HG03108 (cell line): ENCODE measurements around the gene CCDC88C.

Experiments used
- ATAC-seq: cut with Tn5 transposase; IDR thresholded peaks from one replicate; pipeline ENCODE4 v1.9.1; 2021; ENCODE audit warnings: moderate library complexity; ENCODE audit not compliant: unreplicated experiment

Gene CCDC88C

GRCh38 chr14:91397965-91398591, 19.5 kb downstream of the CCDC88C start:
- no peak for ATAC-seq

GRCh38 chr14:91396959-91397815, 20.4 kb downstream of the CCDC88C start:
- peak; percentile 80 for ATAC-seq

GRCh38 chr14:91396013-91396660, 21.5 kb downstream of the CCDC88C start:
- no peak for ATAC-seq

- ATAC-seq: no peak
These were observed 22.2 kb downstream of the CCDC88C start for GRCh38 chr14:91395466-91395865.

- ATAC-seq: no peak
These were observed 23.2 kb downstream of the CCDC88C start for GRCh38 chr14:91394105-91395081.

GRCh38 chr14:91392623-91393303, 24.9 kb downstream of the CCDC88C start:
- no peak for ATAC-seq

GRCh38 chr14:91390165-91390778, 27.3 kb downstream of the CCDC88C start:
- no peak for ATAC-seq

GRCh38 chr14:91389150-91389549, 28.5 kb downstream of the CCDC88C start:
- ATAC-seq: no peak

- peak; percentile 39 for ATAC-seq
These were observed 29.1 kb downstream of the CCDC88C start for GRCh38 chr14:91388551-91388975.

GRCh38 chr14:91387951-91388381, 29.7 kb downstream of the CCDC88C start:
- ATAC-seq: no peak

- ATAC-seq: no peak
These were observed 30.3 kb downstream of the CCDC88C start for GRCh38 chr14:91387169-91387835.

- no peak for ATAC-seq
These were observed 31.9 kb downstream of the CCDC88C start for GRCh38 chr14:91385697-91386096.

- no peak for ATAC-seq
These were observed 32.4 kb downstream of the CCDC88C start for GRCh38 chr14:91385224-91385623.

GRCh38 chr14:91383439-91383838, 34.2 kb downstream of the CCDC88C start:
- ATAC-seq: no peak

GRCh38 chr14:91381801-91382670, 35.6 kb downstream of the CCDC88C start:
- no peak for ATAC-seq

- ATAC-seq: no peak
These were observed 36.8 kb downstream of the CCDC88C start for GRCh38 chr14:91380610-91381371.

- ATAC-seq: no peak
These were observed 37.5 kb downstream of the CCDC88C start for GRCh38 chr14:91380123-91380522.
